Activated CD4-positive, alpha-beta T cell treated with anti-CD3 and anti-CD28 coated beads for 1 hour (primary cell): ENCODE data around the gene MYRIP.
"Not testable (repeated sequence)": the region's sequence is repeated elsewhere in the genome, so short reads cannot be mapped to it uniquely, and the experiment has no call there.

Experiments used
- DNase-seq: peaks from one replicate; pipeline ENCODE4 v3.0.0-alpha.2; 2020

MYRIP gene

GRCh38 chr3:39809181-39809994 lies at the start of gene MYRIP:
Gene MYRIP, plus strand, starts transcription at chr3:39809609. Its CDS starts 91,208 bp downstream, at chr3:39900817.
- DNase-seq = no peak

- DNase-seq = no peak
Observed at GRCh38 chr3:39760325-39760724, 49.1 kb upstream of the MYRIP start.

- DNase-seq = no peak
Observed at GRCh38 chr3:39762537-39763070, 46.8 kb upstream of the MYRIP start.

GRCh38 chr3:39763390-39763789 lies 46.0 kb upstream of the MYRIP start:
- no peak for DNase-seq

- DNase-seq = no peak
Observed at GRCh38 chr3:39765575-39765974, 43.8 kb upstream of the MYRIP start.

GRCh38 chr3:39766433-39766832 lies 43.0 kb upstream of the MYRIP start:
- no peak for DNase-seq

- DNase-seq = not testable (repeated sequence)
Observed at GRCh38 chr3:39766909-39767308, 42.5 kb upstream of the MYRIP start.

GRCh38 chr3:39778168-39778567 lies 31.2 kb upstream of the MYRIP start:
- DNase-seq = not testable (repeated sequence)

GRCh38 chr3:39779511-39780230 lies 29.7 kb upstream of the MYRIP start:
- no peak for DNase-seq

- no peak for DNase-seq
Observed at GRCh38 chr3:39780352-39780751, 29.1 kb upstream of the MYRIP start.

- no peak for DNase-seq
Observed at GRCh38 chr3:39781025-39781424, 28.4 kb upstream of the MYRIP start.

- no peak for DNase-seq
Observed at GRCh38 chr3:39781632-39782031, 27.8 kb upstream of the MYRIP start.

- DNase-seq = no peak
Observed at GRCh38 chr3:39783680-39784079, 25.7 kb upstream of the MYRIP start.

- DNase-seq = no peak
Observed at GRCh38 chr3:39784922-39785321, 24.5 kb upstream of the MYRIP start.

- no peak for DNase-seq
Observed at GRCh38 chr3:39788128-39788883, 21.1 kb upstream of the MYRIP start.

GRCh38 chr3:39791603-39792002 lies 17.8 kb upstream of the MYRIP start:
- no peak for DNase-seq

- no peak for DNase-seq
Observed at GRCh38 chr3:39794880-39795279, 14.5 kb upstream of the MYRIP start.

GRCh38 chr3:39801216-39801615 lies 8.2 kb upstream of the MYRIP start:
- DNase-seq = no peak

- DNase-seq = not testable (repeated sequence)
Observed at GRCh38 chr3:39802486-39802885, 6.9 kb upstream of the MYRIP start.

- no peak for DNase-seq
Observed at GRCh38 chr3:39803956-39804355, 5.5 kb upstream of the MYRIP start.

GRCh38 chr3:39804951-39805350 lies 4.5 kb upstream of the MYRIP start:
- DNase-seq = no peak

- no peak for DNase-seq
Observed at GRCh38 chr3:39805650-39806049, 3.8 kb upstream of the MYRIP start.

GRCh38 chr3:39806820-39807219 lies 2.6 kb upstream of the MYRIP start:
- no peak for DNase-seq
